Neural cell (in vitro differentiated cells): ENCODE results near the gene KRT36. TPM values are rescaled to one million over a fixed set of nuclear protein-coding genes. Genes with fewer than 3 reads are reported as not detected.

Source experiments
- H2AFZ ChIP-seq: fragments of 200-600, 300-800 bp; sonication (generic), shearing (Covaris generic); 2 replicates; pipeline ENCODE4 v1.6.0; 2014; ENCODE audit warnings: low read depth, mild to moderate bottlenecking, antibody characterized with exemption, low read length, moderate library complexity
- H3F3A ChIP-seq: fragments of 200-600 bp; shearing (Covaris generic); 2 replicates; pipeline ENCODE4 v1.6.1; 2016; ENCODE audit warnings: mild to moderate bottlenecking, moderate library complexity, mixed read lengths, antibody characterized with exemption, low read length; ENCODE audit not compliant: insufficient read depth, poor library complexity, severe bottlenecking
- H3K27ac ChIP-seq: fragments of 200-600, 300-800 bp; sonication (generic), shearing (Covaris generic); 2 replicates; pipeline ENCODE4 v1.5.1; 2014; ENCODE audit warnings: mild to moderate bottlenecking, low read length, moderate library complexity
- H3K27me3 ChIP-seq: fragments of 300-800, 200-600 bp; sonication (generic), shearing (Covaris generic); 2 replicates; pipeline ENCODE4 v1.6.0; 2014; ENCODE audit warnings: mild to moderate bottlenecking, low read depth, low read length, moderate library complexity; ENCODE audit not compliant: insufficient read depth
- H3K36me3 ChIP-seq: fragments of 300-800, 200-600 bp; sonication (generic), shearing (Covaris generic); 2 replicates; pipeline ENCODE4 v1.5.1; 2014; ENCODE audit warnings: mild to moderate bottlenecking, antibody characterized with exemption, low read length, moderate library complexity; ENCODE audit not compliant: insufficient read depth
- H3K4me2 ChIP-seq: fragments of 300-800, 200-600 bp; sonication (generic), shearing (Covaris generic); 2 replicates; pipeline ENCODE4 v1.6.0; 2014; ENCODE audit warnings: mild to moderate bottlenecking, low read length
- H3K4me3 ChIP-seq: fragments of 300-800, 200-600 bp; sonication (generic), shearing (Covaris generic); 2 replicates; pipeline ENCODE4 v1.5.1; 2014; ENCODE audit warnings: mild to moderate bottlenecking, low read length, moderate library complexity
- H3K79me2 ChIP-seq: fragments of 200-600 bp; shearing (Covaris generic); replicated peaks from 2 replicates; pipeline ENCODE4 v1.6.0; 2014; ENCODE audit warnings: mild to moderate bottlenecking, low read length, moderate library complexity; ENCODE audit not compliant: insufficient read depth
- H3K9ac ChIP-seq: fragments of 300-800, 200-600 bp; sonication (generic), shearing (Covaris generic); 2 replicates; pipeline ENCODE4 v1.6.1; 2016; ENCODE audit warnings: mild to moderate bottlenecking, low read length, mixed read lengths
- H3K9me2 ChIP-seq: fragments of 200-600 bp; shearing (Covaris generic); 2 replicates; pipeline ENCODE4 v1.6.1; 2016; ENCODE audit warnings: mild to moderate bottlenecking, low read length, mixed read lengths; ENCODE audit not compliant: insufficient read depth
- H3K9me3 ChIP-seq: fragments of 200-600, 300-800 bp; sonication (generic), shearing (Covaris generic); 2 replicates; pipeline ENCODE4 v1.6.1; 2016; ENCODE audit warnings: mild to moderate bottlenecking, mixed run types, low read length, moderate library complexity, mixed read lengths
- H4K20me1 ChIP-seq: fragments of 200-600 bp; shearing (Covaris generic); 2 replicates; pipeline ENCODE4 v1.6.1; 2016; ENCODE audit warnings: mild to moderate bottlenecking, mixed run types; ENCODE audit not compliant: insufficient read depth
- EP300 ChIP-seq: fragments of 450-650 bp; conservative IDR thresholded peaks from 2 replicates; pipeline ENCODE4 v1.6.1; 2014; ENCODE audit warnings: antibody characterized with exemption, mild to moderate bottlenecking, moderate library complexity; ENCODE audit not compliant: poor library complexity, severe bottlenecking
- EZH2 ChIP-seq: fragments of 200-600, 300-800 bp; shearing (Covaris generic), sonication (generic); IDR thresholded peaks from 2 replicates; pipeline ENCODE4 v1.6.1; 2014; ENCODE audit warnings: antibody characterized with exemption, low read length, borderline replicate concordance, mild to moderate bottlenecking; ENCODE audit not compliant: insufficient read depth, poor library complexity, severe bottlenecking
- MXI1 ChIP-seq: fragments of 450-650 bp; conservative IDR thresholded peaks from 2 replicates; pipeline ENCODE4 v1.6.1; 2014; ENCODE audit warnings: antibody characterized with exemption, mild to moderate bottlenecking; ENCODE audit not compliant: poor library complexity, severe bottlenecking
- POLR2AphosphoS5 ChIP-seq: IDR thresholded peaks from 2 replicates; pipeline ENCODE4 v1.6.1; 2012
- RAD21 ChIP-seq: fragments of 450-650 bp; conservative IDR thresholded peaks from 2 replicates; pipeline ENCODE4 v1.6.1; 2014; ENCODE audit warnings: antibody characterized with exemption, mild to moderate bottlenecking, moderate library complexity
- SMC3 ChIP-seq: fragments of 450-650 bp; conservative IDR thresholded peaks from 2 replicates; pipeline ENCODE4 v1.6.1; 2014; ENCODE audit warnings: antibody characterized with exemption, mild to moderate bottlenecking, moderate library complexity; ENCODE audit not compliant: poor library complexity
- TAF1 ChIP-seq: IDR thresholded peaks from 2 replicates; pipeline ENCODE4 v1.6.1; 2012; ENCODE audit warnings: low read depth
- polyA plus RNA-seq: library from polyadenylated mRNA; depleted of rRNA; stranded (reverse); fragments of >200 nt; gene quantifications from 2 replicates; pipeline ENCODE4 v1.2.3, GENCODE V29; 2014
- TF ChIP-seq, protein P1 (sequence below): fragments of 450-650 bp; IDR thresholded peaks from 2 replicates; pipeline ENCODE4 v1.5.1; 2014; ENCODE audit warnings: antibody characterized with exemption, mild to moderate bottlenecking, moderate library complexity; ENCODE audit not compliant: poor library complexity, severe bottlenecking
- TF ChIP-seq, protein P2 (sequence below): IDR thresholded peaks from 2 replicates; pipeline ENCODE4 v1.6.1; 2012; ENCODE audit warnings: borderline replicate concordance

The KRT36 gene
- polyA plus RNA-seq, 1 donor from 2014 or later, result not detected

DNA sequence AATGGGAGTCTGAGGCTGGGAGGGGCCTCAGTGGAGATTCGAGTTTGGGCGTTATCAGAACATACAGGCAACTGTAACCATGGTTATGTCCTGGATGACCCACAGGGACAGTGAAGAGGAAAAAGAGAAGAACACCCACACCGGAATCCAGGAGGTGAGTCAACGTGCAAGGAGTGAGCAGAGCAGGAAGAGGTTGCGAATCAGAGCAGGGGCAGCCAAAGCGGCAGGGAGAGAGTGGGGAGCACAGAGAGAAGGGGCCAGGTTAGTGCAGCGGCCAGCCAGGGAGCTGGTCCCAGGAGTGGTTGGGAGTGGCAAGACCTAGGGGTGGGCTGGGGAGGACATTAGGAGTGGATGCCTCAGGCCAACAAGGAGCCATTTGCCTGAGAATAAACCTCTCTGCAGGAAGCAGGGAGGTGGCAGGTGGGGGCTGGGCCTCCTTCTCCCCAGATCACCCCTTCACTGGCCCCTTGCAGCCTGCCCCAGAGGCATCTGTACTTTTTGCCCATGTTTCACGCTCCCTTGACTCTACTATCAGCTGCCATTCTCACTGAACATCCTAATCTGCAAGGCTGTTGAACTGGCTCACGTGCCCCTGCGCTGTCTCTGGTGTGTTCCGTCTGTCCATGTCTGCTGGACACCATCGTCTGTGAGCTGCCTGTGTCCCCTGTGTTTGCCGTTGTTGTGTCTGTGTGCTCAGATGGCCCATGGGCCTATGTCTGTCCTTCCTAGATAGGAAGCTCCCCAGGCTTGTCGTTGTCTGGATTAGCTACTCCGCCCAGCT, 10.6 kb upstream of the KRT36 start:
- Histone ChIP-seq H3K27ac (no peak overlapping the region), H4K20me1 (no peaks in the 10 kb centered on the region), H3F3A (no peaks in the 10 kb centered on the region), H3K27me3 (no peaks in the 10 kb centered on the region), H3K9ac (no peak overlapping the region), H3K9me3 (no peaks in the 10 kb centered on the region), H3K4me2 (no peak overlapping the region), H3K79me2 (no peaks in the 10 kb centered on the region), H3K9me2 (no peaks in the 10 kb centered on the region), H3K36me3 (no peaks in the 10 kb centered on the region), H3K4me3 (no peak overlapping the region), H2AFZ (no peak overlapping the region)
- TF ChIP-seq POLR2AphosphoS5, result no peak
- TF ChIP-seq, protein P1, sequence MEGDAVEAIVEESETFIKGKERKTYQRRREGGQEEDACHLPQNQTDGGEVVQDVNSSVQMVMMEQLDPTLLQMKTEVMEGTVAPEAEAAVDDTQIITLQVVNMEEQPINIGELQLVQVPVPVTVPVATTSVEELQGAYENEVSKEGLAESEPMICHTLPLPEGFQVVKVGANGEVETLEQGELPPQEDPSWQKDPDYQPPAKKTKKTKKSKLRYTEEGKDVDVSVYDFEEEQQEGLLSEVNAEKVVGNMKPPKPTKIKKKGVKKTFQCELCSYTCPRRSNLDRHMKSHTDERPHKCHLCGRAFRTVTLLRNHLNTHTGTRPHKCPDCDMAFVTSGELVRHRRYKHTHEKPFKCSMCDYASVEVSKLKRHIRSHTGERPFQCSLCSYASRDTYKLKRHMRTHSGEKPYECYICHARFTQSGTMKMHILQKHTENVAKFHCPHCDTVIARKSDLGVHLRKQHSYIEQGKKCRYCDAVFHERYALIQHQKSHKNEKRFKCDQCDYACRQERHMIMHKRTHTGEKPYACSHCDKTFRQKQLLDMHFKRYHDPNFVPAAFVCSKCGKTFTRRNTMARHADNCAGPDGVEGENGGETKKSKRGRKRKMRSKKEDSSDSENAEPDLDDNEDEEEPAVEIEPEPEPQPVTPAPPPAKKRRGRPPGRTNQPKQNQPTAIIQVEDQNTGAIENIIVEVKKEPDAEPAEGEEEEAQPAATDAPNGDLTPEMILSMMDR, result no peak
- no peak for TF ChIP-seq SMC3
- TF ChIP-seq EP300, result no peak
- TF ChIP-seq EZH2, result no peak
- no peak for TF ChIP-seq RAD21
- no peak for TF ChIP-seq MXI1
- TF ChIP-seq TAF1, result no peak
- TF ChIP-seq, protein P2, sequence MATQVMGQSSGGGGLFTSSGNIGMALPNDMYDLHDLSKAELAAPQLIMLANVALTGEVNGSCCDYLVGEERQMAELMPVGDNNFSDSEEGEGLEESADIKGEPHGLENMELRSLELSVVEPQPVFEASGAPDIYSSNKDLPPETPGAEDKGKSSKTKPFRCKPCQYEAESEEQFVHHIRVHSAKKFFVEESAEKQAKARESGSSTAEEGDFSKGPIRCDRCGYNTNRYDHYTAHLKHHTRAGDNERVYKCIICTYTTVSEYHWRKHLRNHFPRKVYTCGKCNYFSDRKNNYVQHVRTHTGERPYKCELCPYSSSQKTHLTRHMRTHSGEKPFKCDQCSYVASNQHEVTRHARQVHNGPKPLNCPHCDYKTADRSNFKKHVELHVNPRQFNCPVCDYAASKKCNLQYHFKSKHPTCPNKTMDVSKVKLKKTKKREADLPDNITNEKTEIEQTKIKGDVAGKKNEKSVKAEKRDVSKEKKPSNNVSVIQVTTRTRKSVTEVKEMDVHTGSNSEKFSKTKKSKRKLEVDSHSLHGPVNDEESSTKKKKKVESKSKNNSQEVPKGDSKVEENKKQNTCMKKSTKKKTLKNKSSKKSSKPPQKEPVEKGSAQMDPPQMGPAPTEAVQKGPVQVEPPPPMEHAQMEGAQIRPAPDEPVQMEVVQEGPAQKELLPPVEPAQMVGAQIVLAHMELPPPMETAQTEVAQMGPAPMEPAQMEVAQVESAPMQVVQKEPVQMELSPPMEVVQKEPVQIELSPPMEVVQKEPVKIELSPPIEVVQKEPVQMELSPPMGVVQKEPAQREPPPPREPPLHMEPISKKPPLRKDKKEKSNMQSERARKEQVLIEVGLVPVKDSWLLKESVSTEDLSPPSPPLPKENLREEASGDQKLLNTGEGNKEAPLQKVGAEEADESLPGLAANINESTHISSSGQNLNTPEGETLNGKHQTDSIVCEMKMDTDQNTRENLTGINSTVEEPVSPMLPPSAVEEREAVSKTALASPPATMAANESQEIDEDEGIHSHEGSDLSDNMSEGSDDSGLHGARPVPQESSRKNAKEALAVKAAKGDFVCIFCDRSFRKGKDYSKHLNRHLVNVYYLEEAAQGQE, result no peak

DNA sequence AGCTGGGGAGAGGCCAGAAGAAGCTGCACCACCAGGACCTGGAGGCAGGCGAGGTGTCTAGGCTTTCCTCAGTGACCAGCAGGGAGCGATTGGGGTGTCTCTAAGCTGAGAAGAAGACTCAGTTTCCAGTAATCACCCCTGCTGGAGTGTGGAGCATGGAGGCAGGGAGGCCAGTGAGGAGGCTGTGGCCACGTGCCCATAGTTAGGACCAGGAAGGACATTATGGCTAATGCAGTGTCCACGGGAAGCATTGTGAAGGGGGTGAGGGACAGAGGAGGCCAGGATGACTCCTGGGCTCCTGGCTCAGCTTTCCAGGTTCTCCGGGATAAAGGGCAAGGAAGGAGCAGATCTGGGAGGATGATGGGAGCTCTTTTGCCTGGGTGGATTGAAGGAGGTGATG, 10.0 kb upstream of the KRT36 start:
- H3K4me3 ChIP-seq, result no peak overlapping the region
- no peaks in the 10 kb centered on the region for H3K9me2 ChIP-seq
- no peaks in the 10 kb centered on the region for H3F3A ChIP-seq
- H2AFZ ChIP-seq, result no peak overlapping the region
- H3K4me2 ChIP-seq, result no peak overlapping the region
- no peaks in the 10 kb centered on the region for H3K27me3 ChIP-seq
- no peak overlapping the region for H3K9ac ChIP-seq
- H3K36me3 ChIP-seq, result no peaks in the 10 kb centered on the region
- no peaks in the 10 kb centered on the region for H3K79me2 ChIP-seq
- no peaks in the 10 kb centered on the region for H3K9me3 ChIP-seq
- no peaks in the 10 kb centered on the region for H4K20me1 ChIP-seq
- TF ChIP-seq SMC3 (no peak), TAF1 (no peak), EZH2 (no peak), POLR2AphosphoS5 (no peak), RAD21 (no peak), EP300 (no peak), MXI1 (no peak)
- TF ChIP-seq, protein P2, result no peak
- TF ChIP-seq, protein P1, result no peak
- no peak overlapping the region for H3K27ac ChIP-seq
